HG03097 (cell line): ENCODE results near the gene C1orf50.
"Not testable (repeated sequence)": the region's sequence is repeated elsewhere in the genome, so short reads cannot be mapped to it uniquely, and the experiment has no call there.

Experiments used
- ATAC-seq: cut with Tn5 transposase; IDR thresholded peaks from one replicate; pipeline ENCODE4 v1.9.1; 2021; ENCODE audit not compliant: unreplicated experiment, low FRiP score

The C1orf50 gene

GRCh38 chr1:42766741-42767509, at the start of gene C1orf50, which contains the start of gene P3H1:
TSS of gene C1orf50 (plus strand) at chr1:42767249. CDS start at chr1:42767312, 63 bp downstream.
TSS of gene P3H1 (minus strand) at chr1:42767028. CDS start at chr1:42766971, 57 bp downstream.
- ATAC-seq = peak; percentile 95

DNA sequence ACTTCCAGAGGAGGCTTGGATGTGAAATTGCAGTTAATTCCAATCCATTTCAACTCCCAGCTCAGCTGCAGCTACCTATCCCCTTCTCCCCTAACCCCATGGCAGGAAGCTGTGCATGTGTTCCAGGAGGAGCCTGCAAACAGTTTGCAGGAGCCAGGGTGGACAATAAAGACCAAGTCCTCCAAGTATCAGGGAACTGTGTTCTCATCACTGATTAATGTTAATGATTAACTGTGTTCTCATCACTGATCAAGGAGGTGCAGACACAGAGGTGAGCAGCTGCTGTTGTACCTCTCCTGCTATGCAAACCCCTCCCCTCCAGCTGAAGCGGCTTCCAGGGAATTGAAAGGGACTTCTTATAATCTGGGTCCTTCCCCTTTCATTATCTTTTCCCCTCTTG, 46.2 kb upstream of the C1orf50 start:
- ATAC-seq = no peak

DNA sequence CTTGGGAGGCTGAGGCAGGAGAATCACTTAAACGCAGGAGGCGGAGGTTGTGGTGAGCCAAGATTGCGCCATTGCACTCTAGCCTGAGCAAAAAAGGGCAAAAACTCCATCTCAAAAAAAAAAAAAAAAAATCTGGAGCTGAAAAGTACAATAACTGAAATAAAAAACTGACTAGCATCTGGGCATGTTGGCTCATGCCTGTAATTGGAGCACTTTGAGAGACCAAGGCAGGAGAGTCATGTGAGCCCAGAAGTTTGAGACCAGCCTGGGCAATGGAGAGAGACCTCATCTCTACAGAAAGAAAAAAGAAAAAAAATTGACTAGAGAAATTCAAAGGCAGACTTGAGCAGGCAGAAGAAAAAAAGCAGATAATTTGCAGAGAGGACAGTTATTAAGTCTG, 45.1 kb upstream of the C1orf50 start:
- no peak for ATAC-seq

DNA sequence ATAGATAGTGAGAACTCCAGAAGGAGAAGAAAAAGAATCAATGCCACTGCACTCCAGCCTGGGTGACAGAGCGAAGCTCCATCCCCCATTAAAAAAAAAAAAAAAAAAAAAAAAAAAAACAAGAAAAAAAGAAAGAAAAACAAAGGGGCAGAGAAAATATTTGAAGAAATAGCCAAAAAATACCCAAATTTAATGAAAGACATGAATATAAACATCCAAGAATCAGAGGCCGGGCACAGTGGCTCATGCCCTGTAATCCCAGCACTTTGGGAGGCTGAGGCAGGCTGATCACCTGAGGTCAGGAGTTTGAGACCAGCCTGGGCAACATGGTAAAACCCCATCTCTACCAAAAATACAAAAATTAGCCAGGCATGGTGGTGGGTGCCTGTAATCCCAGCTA, 44.6 kb upstream of the C1orf50 start:
- not testable (repeated sequence) for ATAC-seq

GRCh38 chr1:42723511-42723910, 43.5 kb upstream of the C1orf50 start:
- no peak for ATAC-seq

GRCh38 chr1:42725820-42726219, 41.2 kb upstream of the C1orf50 start:
- not testable (repeated sequence) for ATAC-seq

DNA sequence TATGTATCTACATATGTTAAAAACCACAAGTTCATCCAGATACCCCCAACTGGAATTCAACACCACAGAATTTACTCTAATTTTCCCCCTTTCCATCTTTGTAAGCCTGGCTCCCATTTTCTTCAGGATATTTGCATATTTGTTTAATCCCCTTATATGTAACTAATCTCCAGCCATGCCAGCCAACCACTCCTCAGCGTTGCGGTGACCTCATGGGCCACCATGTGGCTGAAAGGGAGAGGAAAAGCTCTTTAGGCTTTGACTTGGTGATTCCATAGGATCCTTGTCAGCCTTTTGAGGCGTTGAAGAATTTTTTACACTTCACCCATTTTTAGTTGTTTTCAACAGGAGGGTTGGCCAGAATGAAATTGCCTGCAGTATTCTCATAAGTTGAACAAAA, 37.0 kb upstream of the C1orf50 start:
- no peak for ATAC-seq

GRCh38 chr1:42730988-42731387, 36.1 kb upstream of the C1orf50 start:
- no peak for ATAC-seq

DNA sequence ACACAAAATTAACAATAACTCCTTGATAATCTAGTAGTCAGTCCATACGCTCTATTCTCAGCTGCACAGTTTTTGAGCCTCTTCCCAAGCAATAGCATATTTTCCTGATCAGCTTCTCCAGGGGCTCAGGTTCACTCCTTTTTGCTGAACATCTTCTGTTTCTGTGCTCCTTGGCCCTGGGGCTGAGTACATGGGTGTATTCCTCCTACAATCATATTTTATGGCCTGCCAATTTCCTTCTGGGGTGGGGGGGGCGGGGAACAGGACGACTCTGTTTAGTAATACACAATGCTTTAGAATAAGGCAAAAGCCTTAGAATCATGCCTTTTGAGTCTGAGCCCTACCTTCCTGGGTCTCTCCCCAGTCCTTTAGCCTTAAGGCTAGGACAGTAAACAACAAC, 35.5 kb upstream of the C1orf50 start:
- ATAC-seq = no peak

- no peak for ATAC-seq
These were observed 34.8 kb upstream of the C1orf50 start for GRCh38 chr1:42732126-42732680.

DNA sequence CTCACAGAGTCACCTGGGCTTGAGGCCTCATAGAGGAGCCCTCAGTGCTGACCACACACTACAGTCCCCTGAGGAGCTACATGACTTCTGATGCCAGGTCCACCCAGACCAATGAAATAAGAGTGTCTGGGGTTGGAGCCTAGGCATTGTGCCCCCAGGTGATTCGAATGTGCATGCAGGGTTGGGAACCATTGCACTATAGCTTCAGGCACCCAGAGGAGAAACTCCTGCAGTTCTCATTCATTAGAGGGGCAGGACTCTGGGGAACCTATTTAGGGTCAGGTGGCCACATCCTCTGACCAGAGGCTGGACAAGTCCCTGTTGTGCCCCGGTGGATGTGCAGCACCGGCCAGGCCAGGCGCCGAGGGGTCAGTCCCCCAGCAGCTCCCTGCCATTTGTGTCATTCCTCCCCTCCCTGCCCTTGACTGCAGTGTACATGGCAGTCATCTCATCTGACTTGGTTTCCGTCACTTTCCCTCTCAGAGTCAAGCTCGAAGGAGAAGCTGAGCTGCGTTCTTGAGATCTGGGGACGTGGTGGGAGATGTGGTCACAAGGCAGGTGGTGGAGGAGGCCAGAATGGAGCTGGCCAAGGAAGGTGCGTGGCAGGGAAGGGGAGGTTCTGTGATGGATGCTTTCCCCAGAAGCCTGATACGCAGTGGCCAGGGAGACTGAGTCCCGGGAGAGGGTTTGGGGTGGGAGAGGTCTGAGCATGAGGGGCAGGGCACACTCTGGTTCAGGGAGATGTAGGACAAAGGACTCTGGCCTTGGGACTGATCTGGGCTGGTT, 33.4 kb upstream of the C1orf50 start:
- ATAC-seq = no peak

DNA sequence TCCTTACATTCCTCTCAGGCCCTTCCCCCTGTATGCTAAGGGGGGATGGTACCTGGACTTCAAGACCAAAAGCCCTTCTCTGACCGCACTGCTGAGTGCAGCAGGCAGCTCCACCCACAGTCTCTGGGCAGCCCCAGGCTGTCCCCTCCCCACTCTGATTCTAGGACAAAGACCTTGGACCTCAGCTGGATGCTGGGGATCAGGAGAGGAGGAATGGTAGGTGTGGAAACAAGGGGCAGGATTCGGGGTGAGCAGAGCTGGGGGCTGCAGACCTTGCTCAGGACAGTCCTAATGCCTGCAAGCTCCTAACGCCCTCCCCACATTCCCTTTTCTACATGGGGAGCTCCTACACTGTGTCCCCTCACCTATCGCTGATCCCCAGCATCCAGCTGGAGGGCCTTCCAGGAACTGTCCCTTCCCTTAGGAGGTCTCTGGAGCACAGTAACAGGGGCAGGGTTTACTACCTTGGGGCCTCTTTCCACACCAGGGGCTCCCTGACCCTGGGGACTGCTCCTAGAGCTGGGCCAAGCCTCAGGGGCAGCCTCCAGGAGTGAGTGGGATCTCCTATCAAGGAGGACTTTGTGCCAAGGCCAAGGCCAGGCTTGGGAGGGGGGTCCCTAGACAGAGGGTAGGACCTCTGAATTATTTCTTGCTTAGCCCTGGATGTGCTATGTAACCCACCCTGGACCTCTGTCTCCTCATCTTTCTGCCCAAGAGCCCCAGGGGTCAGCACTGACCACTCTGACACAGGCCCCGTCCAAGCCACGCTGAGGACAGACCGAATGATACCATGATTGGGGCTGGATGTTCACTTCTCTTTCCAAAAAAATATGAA, 32.6 kb upstream of the C1orf50 start:
- no peak for ATAC-seq

GRCh38 chr1:42735056-42735455, 32.0 kb upstream of the C1orf50 start:
- ATAC-seq = no peak

- ATAC-seq = no peak
These were observed 31.5 kb upstream of the C1orf50 start for GRCh38 chr1:42735477-42736105.

GRCh38 chr1:42736152-42736551, 30.9 kb upstream of the C1orf50 start:
- ATAC-seq = no peak

GRCh38 chr1:42736571-42737200, 30.4 kb upstream of the C1orf50 start:
- ATAC-seq = no peak

DNA sequence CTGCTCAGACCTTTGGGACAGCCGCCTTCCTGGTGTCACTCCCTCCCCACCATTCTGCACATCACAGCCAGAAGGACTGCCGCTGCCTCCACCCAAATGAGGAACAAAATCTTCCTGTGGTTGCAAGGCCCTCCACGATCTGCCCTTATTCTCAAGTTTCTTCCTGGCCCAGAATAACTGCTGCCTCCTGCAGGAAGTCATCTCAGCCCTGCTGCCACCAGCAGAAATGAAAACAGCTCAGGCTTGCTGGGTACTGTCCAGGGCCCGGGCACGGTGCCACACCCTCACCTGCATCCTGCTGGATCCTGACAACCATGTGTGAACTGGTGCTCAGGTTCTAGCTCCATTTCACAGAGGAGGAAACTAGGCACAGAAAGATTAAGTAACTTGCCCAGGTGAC, 29.8 kb upstream of the C1orf50 start:
- ATAC-seq = no peak

DNA sequence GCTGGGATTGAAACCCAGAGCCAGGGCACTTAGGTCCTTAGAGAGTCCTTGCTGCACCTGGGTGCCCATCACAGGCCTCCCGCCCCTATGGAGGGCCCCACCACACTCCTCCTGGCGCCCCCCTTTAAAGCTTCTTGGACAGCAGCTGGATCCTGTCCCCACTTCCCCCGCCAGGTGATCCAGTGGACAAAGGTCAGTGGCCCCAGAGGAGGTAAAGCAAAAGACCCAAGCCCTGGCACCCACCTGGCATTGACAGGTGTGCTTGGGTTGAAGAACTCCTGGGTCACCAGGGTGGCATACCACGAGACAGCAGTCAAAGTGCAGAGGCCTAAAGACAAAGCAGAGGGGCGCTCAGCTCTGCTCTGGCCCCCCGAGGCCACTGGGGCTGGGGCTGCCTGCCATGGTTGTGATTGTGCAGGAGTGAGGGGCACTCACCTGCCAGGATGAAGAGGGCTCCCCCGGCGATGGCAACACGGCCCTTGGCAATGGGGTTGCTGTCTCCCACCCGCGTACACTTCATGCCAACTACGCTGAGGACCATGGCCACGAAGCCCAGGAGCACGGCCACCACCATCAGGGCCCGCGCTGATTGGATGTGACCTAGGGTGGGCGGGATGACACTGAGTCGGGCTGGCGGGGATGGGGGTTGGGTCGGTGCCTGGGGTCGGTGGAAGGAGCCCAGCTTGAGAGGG, 28.9 kb upstream of the C1orf50 start:
- no peak for ATAC-seq

DNA sequence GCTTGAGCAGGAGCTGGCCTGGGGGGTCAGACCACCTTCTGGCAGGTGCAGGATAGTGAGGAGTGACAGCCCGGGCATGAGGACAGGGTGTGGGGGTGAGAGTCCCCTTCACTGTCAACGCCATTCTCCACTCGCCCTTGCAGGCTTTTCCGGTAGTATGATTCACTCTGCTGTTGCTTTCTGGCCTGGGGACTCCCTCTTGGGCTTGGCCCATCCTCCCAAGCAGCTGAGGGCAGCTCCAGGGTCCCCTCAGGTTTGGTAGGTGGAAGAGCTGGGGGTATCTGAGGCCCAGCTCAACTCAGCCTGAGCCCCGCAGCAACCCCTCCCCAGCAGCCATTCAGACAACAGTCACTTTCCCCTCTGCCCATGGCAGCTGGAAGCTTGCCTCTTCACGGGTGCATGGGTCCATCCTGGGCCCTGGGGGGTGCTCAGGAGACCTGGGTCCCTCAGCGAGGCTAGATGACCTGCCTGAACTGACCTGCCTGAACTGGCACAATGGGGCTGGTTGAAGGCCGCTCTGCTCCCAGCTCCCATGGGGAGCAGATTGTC, 28.3 kb upstream of the C1orf50 start:
- ATAC-seq = no peak
